Nucleus accumbens (tissue), 56 donors: ENCODE measurements around the gene DPF1.

ENCODE experiments used
- DNase-seq, 56 donors: peaks; one replicate each; lab custom pipeline; 2025; lab: John Stamatoyannopoulos, UW

DPF1 gene

GRCh38 chr19:38203197-38203596, 20.8 kb downstream of the DPF1 start:
- no peak for DNase-seq

GRCh38 chr19:38202504-38202903, 21.5 kb downstream of the DPF1 start:
- DNase-seq = peak in 4 of 56 donors; percentile 6 to 46 (median 20)

- no peak for DNase-seq
Measured at GRCh38 chr19:38201731-38202130, 22.3 kb downstream of the DPF1 start.

- peak in 22 of 56 donors; percentile 4 to 68 (median 29) for DNase-seq
Measured at GRCh38 chr19:38199340-38199739, 24.7 kb downstream of the DPF1 start.

- no peak for DNase-seq
Measured at GRCh38 chr19:38197937-38198704, 25.9 kb downstream of the DPF1 start.

- no peak for DNase-seq
Measured at GRCh38 chr19:38196948-38197656, 26.9 kb downstream of the DPF1 start.

- no peak for DNase-seq
Measured at GRCh38 chr19:38196245-38196837, 27.7 kb downstream of the DPF1 start.

- DNase-seq = no peak
Measured at GRCh38 chr19:38195237-38195636, 28.8 kb downstream of the DPF1 start.

GRCh38 chr19:38194061-38194701, 29.8 kb downstream of the DPF1 start:
- DNase-seq = no peak

GRCh38 chr19:38193445-38193844, 30.6 kb downstream of the DPF1 start:
- DNase-seq = no peak

- no peak for DNase-seq
Measured at GRCh38 chr19:38191747-38192146, 32.3 kb downstream of the DPF1 start.

GRCh38 chr19:38190793-38191192, 33.2 kb downstream of the DPF1 start:
- no peak for DNase-seq

GRCh38 chr19:38190061-38190460, 34.0 kb downstream of the DPF1 start:
- no peak for DNase-seq

GRCh38 chr19:38185562-38185961, 38.5 kb downstream of the DPF1 start:
- DNase-seq = no peak

- no peak for DNase-seq
Measured at GRCh38 chr19:38184815-38185214, 39.2 kb downstream of the DPF1 start.

GRCh38 chr19:38183251-38183897, 40.6 kb downstream of the DPF1 start:
- peak in 16 of 56 donors; percentile 11 to 57 (median 25) for DNase-seq

- DNase-seq = no peak
Measured at GRCh38 chr19:38182536-38183210, 41.3 kb downstream of the DPF1 start.

- DNase-seq = no peak
Measured at GRCh38 chr19:38180071-38180470, 44.0 kb downstream of the DPF1 start.

- DNase-seq = no peak
Measured at GRCh38 chr19:38175422-38175821, 48.6 kb downstream of the DPF1 start.
